H9 (cell line): ENCODE data around the gene STAMBPL1. TPM values are rescaled to one million over a fixed set of nuclear protein-coding genes. Genes with fewer than 3 reads are reported as not detected.

Experiments used
- DNase-seq: peaks from one replicate; pipeline ENCODE4 v3.0.0-alpha.2; 2017
- H2AFZ ChIP-seq: one replicate; pipeline ENCODE4 v1.6.1; 2013; ENCODE audit warnings: mild to moderate bottlenecking, low read length, control low read depth, moderate library complexity
- H2AK5ac ChIP-seq: 2 replicates; pipeline ENCODE4 v1.6.1; 2013; ENCODE audit warnings: low read length, control low read depth, mixed read lengths; ENCODE audit not compliant: insufficient read length
- H2BK120ac ChIP-seq: one replicate; pipeline ENCODE4 v1.6.1; 2013; ENCODE audit warnings: low read depth, mild to moderate bottlenecking, low read length, control low read depth, inconsistent platforms; ENCODE audit not compliant: poor library complexity, severe bottlenecking
- H2BK12ac ChIP-seq: 2 replicates; pipeline ENCODE4 v1.6.1; 2013; ENCODE audit warnings: low read length, control low read depth, mixed read lengths, low read depth; ENCODE audit not compliant: insufficient read length
- H2BK15ac ChIP-seq: 2 replicates; pipeline ENCODE4 v1.6.1; 2013; ENCODE audit warnings: low read depth, low read length, control low read depth
- H2BK20ac ChIP-seq: one replicate; pipeline ENCODE4 v1.6.1; 2013; ENCODE audit warnings: low read depth, mild to moderate bottlenecking, low read length, control low read depth, inconsistent platforms; ENCODE audit not compliant: poor library complexity, severe bottlenecking
- H2BK5ac ChIP-seq: 2 replicates; pipeline ENCODE4 v1.6.1; 2013; ENCODE audit warnings: low read length, control low read depth, mixed read lengths; ENCODE audit not compliant: insufficient read length
- H3K14ac ChIP-seq: 2 replicates; pipeline ENCODE4 v1.6.1; 2013; ENCODE audit warnings: low read length, control low read depth; ENCODE audit not compliant: insufficient read depth
- H3K18ac ChIP-seq: 2 replicates; pipeline ENCODE4 v1.6.1; 2013; ENCODE audit warnings: low read depth, mild to moderate bottlenecking, mixed read lengths, low read length, control low read depth; ENCODE audit not compliant: insufficient read length
- H3K23ac ChIP-seq: 2 replicates; pipeline ENCODE4 v1.6.1; 2013; ENCODE audit warnings: low read length, control low read depth, mixed read lengths, low read depth; ENCODE audit not compliant: insufficient read length
- H3K23me2 ChIP-seq: 2 replicates; pipeline ENCODE4 v1.6.1; 2013; ENCODE audit warnings: low read depth, mild to moderate bottlenecking, mixed read lengths, low read length, control low read depth; ENCODE audit not compliant: insufficient read length, poor library complexity, severe bottlenecking
- H3K27ac ChIP-seq: 2 replicates; pipeline ENCODE4 v1.5.1; 2013; ENCODE audit warnings: low read length, control low read depth, mixed read lengths, low read depth; ENCODE audit not compliant: insufficient read length
- H3K27me3 ChIP-seq: 2 replicates; pipeline ENCODE4 v1.6.1; 2013; ENCODE audit warnings: low read length, control low read depth, inconsistent platforms; ENCODE audit not compliant: insufficient read depth
- H3K4ac ChIP-seq: 2 replicates; pipeline ENCODE4 v1.6.1; 2013; ENCODE audit warnings: low read depth, mild to moderate bottlenecking, control low read depth, inconsistent platforms, low read length, moderate library complexity
- H3K4me1 ChIP-seq: 2 replicates; pipeline ENCODE4 v1.6.1; 2013; ENCODE audit warnings: low read length, control low read depth, inconsistent platforms; ENCODE audit not compliant: insufficient read depth
- H3K4me2 ChIP-seq: 2 replicates; pipeline ENCODE4 v1.6.1; 2013; ENCODE audit warnings: low read length, control low read depth, mixed read lengths; ENCODE audit not compliant: insufficient read length, insufficient read depth
- H3K56ac ChIP-seq: 2 replicates; pipeline ENCODE4 v1.6.1; 2013; ENCODE audit warnings: low read depth, mild to moderate bottlenecking, mixed read lengths, low read length, control low read depth; ENCODE audit not compliant: insufficient read length
- H3K79me1 ChIP-seq: 2 replicates; pipeline ENCODE4 v1.6.1; 2013; ENCODE audit warnings: low read depth, mild to moderate bottlenecking, moderate library complexity, low read length, control low read depth, inconsistent platforms; ENCODE audit not compliant: insufficient read depth, poor library complexity, severe bottlenecking
- H3K79me2 ChIP-seq: 2 replicates; pipeline ENCODE4 v1.6.1; 2013; ENCODE audit warnings: low read length, control low read depth, inconsistent platforms; ENCODE audit not compliant: insufficient read depth
- H3K9ac ChIP-seq: 2 replicates; pipeline ENCODE4 v1.6.1; 2013; ENCODE audit warnings: low read length, control low read depth, mixed read lengths; ENCODE audit not compliant: insufficient read length; ENCODE audit errors: extremely low read depth
- H3K9me3 ChIP-seq: one replicate; pipeline ENCODE4 v1.6.1; 2013; ENCODE audit warnings: low read depth, low read length, inconsistent platforms; ENCODE audit not compliant: control insufficient read depth
- H3T11ph ChIP-seq: one replicate; pipeline ENCODE4 v1.6.1; 2013; ENCODE audit warnings: mild to moderate bottlenecking, low read length, control low read depth, inconsistent platforms
- H4K20me1 ChIP-seq: one replicate; pipeline ENCODE4 v1.6.1; 2013; ENCODE audit not compliant: control insufficient read depth, insufficient read length, insufficient read depth
- H4K5ac ChIP-seq: 2 replicates; pipeline ENCODE4 v1.6.1; 2013; ENCODE audit warnings: low read depth, mild to moderate bottlenecking, mixed read lengths, low read length, control low read depth; ENCODE audit not compliant: insufficient read length
- H4K8ac ChIP-seq: replicated peaks from 2 replicates; pipeline ENCODE4 v1.6.1; 2013; ENCODE audit warnings: low read length, control low read depth, mixed read lengths, low read depth; ENCODE audit not compliant: insufficient read length
- H4K91ac ChIP-seq: 2 replicates; pipeline ENCODE4 v1.6.1; 2013; ENCODE audit warnings: low read depth, mild to moderate bottlenecking, moderate library complexity, mixed read lengths, low read length, control low read depth; ENCODE audit not compliant: insufficient read length
- H3K27ac Mint-ChIP-seq, 3 experiments: 2 replicates in 2 of 3; 3 replicates in 1 of 3; pipeline ENCODE4 v1.8.0; 2020 to 2021; ENCODE audit warnings: mixed read lengths in 3 of 3, mild to moderate bottlenecking in 1 of 3, moderate library complexity in 1 of 3
- H3K27me3 Mint-ChIP-seq: 2 replicates; pipeline ENCODE4 v1.8.0; 2021; ENCODE audit warnings: low read depth, mild to moderate bottlenecking, moderate library complexity, mixed read lengths
- H3K36me3 Mint-ChIP-seq, 3 experiments: 2 replicates in 2 of 3; 3 replicates in 1 of 3; pipeline ENCODE4 v1.8.0; 2020 to 2021; ENCODE audit warnings: low read depth in 3 of 3, mixed read lengths in 3 of 3; ENCODE audit not compliant: insufficient read depth in 1 of 3
- H3K4me1 Mint-ChIP-seq, 2 experiments: 2 replicates each; pipeline ENCODE4 v1.8.0; 2020; ENCODE audit warnings: mixed read lengths in 2 of 2
- H3K4me3 Mint-ChIP-seq, 2 experiments: 2 replicates in 1 of 2; 3 replicates in 1 of 2; pipeline ENCODE4 v1.8.0; 2020 to 2021; ENCODE audit warnings: mild to moderate bottlenecking in 2 of 2, mixed read lengths in 2 of 2, moderate library complexity in 1 of 2
- H3K9me3 Mint-ChIP-seq, 2 experiments: 2 replicates in 1 of 2; 3 replicates in 1 of 2; pipeline ENCODE4 v1.8.0; 2020; ENCODE audit warnings: mild to moderate bottlenecking in 2 of 2, mixed read lengths in 2 of 2, moderate library complexity in 1 of 2
- CTCF ChIP-seq: fragments of 200-600 bp; sonication (generic); conservative IDR thresholded peaks from 3 replicates; pipeline ENCODE4 v1.8.0; 2021; ENCODE audit warnings: antibody characterized with exemption, mild to moderate bottlenecking
- WGBS: extraction: QIAGEN DNeasy Blood & Tissue Kit; methylation state at CpG from one replicate; pipeline ENCODE4 v1.1.7; 2013; ENCODE audit warnings: missing lambda C conversion rate, low lambda C conversion rate, mixed read lengths; ENCODE audit not compliant: insufficient read length; ENCODE audit errors: extremely low coverage; 5-methylcytosine and 5-hydroxymethylcytosine counted together
- total RNA-seq: library from RNA; stranded (reverse); gene quantifications from 2 replicates; pipeline ENCODE4 v1.2.1, GENCODE V29; 2021

STAMBPL1 gene
- total RNA-seq, 1 experiment from 2014 or later: 3.2 TPM

DNA sequence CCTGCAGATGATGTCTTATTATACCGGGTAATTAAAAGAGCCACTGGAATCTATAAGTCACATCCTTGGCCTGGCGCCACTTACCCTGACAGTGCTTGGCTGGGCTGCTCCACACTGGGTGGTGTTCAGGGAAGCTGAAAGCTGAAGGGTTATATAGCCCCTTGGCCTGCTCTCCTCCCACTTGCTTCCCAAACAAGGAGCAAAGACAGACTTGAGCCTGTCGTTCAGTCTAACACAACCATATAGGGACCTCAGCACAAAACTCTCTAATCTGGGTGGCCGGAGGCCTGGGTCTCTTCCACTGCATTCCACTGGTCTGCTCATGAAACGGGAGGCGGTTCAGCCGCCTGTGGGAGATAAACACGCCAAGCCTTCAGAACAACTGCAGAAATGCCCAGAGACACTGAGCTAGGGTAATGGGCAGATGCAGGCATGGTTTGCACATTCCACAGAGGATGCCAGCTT, 72.6 kb downstream of the STAMBPL1 start, which contains the start of gene ACTA2:
ACTA2 (minus strand) TSS at position 127 of the 465 bp plus-strand sequence. CDS start 3,843 bp downstream, outside the sequence.
- no CpG with 5 or more reads among the region's 8 CpGs for WGBS
- no peak within 1 kb of the TSS for H2BK5ac ChIP-seq
- H3K9me3 ChIP-seq: no peaks in the 10 kb centered on the region
- no peak within 1 kb of the TSS for H3K9ac ChIP-seq
- H3K36me3 Mint-ChIP-seq: no peaks in the 10 kb centered on the region
- peaks cover 15 to 17% of the 10 kb centered on the region in 2 experiments for H3K4me1 Mint-ChIP-seq
- no peak within 1 kb of the TSS for H3K14ac ChIP-seq
- no peak within 1 kb of the TSS for H2BK15ac ChIP-seq
- no peaks in the 10 kb centered on the region for H3K79me1 ChIP-seq
- no peak within 1 kb of the TSS for H3K4me2 ChIP-seq
- TF ChIP-seq CTCF: no peak
- no peak within 1 kb of the TSS for H3K23ac ChIP-seq
- H2AK5ac ChIP-seq: no peak within 1 kb of the TSS
- no peak within 1 kb of the TSS for H2BK120ac ChIP-seq
- H4K5ac ChIP-seq: no peak within 1 kb of the TSS
- no peak for DNase-seq
- H3K27ac ChIP-seq: no peak within 1 kb of the TSS
- H3K27ac Mint-ChIP-seq: no peak within 1 kb of the TSS
- no peaks in the 10 kb centered on the region for H3K23me2 ChIP-seq
- H3T11ph ChIP-seq: no peak within 1 kb of the TSS
- no peaks in the 10 kb centered on the region for H3K9me3 Mint-ChIP-seq
- H3K27me3 ChIP-seq: no peaks in the 10 kb centered on the region
- H3K56ac ChIP-seq: no peak within 1 kb of the TSS
- no peak within 1 kb of the TSS for H4K91ac ChIP-seq
- no peaks in the 10 kb centered on the region for H3K79me2 ChIP-seq
- H2AFZ ChIP-seq: peak within 1 kb of the TSS; percentile 1
- H4K8ac ChIP-seq: no peak within 1 kb of the TSS
- H3K18ac ChIP-seq: peak within 1 kb of the TSS; percentile 33
- no peak within 1 kb of the TSS for H2BK12ac ChIP-seq
- H3K4me3 Mint-ChIP-seq: no peak within 1 kb of the TSS
- H2BK20ac ChIP-seq: no peak within 1 kb of the TSS
- peaks cover 3% of the 10 kb centered on the region; the same call in 1 of the 2 replicates for H3K4me1 ChIP-seq
- H4K20me1 ChIP-seq: no peaks in the 10 kb centered on the region
- H3K4ac ChIP-seq: no peak within 1 kb of the TSS
- H3K27me3 Mint-ChIP-seq: no peaks in the 10 kb centered on the region
